Measurements from ENCODE around the gene CCR8. TPM values are rescaled to one million over a fixed set of nuclear protein-coding genes. Genes with fewer than 3 reads are reported as not detected.
"Not testable (repeated sequence)": the region's sequence is repeated elsewhere in the genome, so short reads cannot be mapped to it uniquely, and the experiment has no call there.

Gene CCR8
- total RNA-seq, 1 experiment from 2014 or later: not detected

DNA sequence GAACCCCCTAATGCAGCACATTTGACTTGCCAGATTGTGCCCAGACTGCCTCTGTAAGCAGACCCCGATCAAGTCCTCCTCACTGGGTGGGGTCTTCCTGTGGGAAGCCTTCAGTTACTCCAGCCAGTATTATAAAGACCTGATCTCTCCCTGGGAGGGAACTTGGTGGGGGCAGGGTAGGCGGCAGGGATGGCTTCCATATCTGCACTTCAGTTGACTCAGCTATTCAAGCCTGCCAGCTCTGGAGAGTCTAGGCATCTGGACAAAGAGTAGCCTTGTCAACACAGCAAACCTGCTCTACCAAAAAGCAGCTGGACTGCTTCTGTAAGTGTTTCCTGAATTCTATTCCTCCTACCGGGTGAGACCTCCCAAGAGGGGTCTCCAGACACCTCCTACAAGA is 32.7 kb downstream of the CCR8 start:
- no TSS peak for BruUV-seq (replicated peaks)
- Mint-ChIP-seq H3K27me3 (ENCODE audit: insufficient read depth, unreplicated experiment) (peaks cover 48% of the 10 kb centered on the region), H3K9me3 (ENCODE audit: unreplicated experiment) (no peaks in the 10 kb centered on the region), H3K27ac (ENCODE audit: low read depth, unreplicated experiment) (no peak overlapping the region), H3K36me3 (ENCODE audit: insufficient read depth, unreplicated experiment) (no peaks in the 10 kb centered on the region), H3K4me1 (ENCODE audit: insufficient read depth, unreplicated experiment) (no peaks in the 10 kb centered on the region), H3K4me3 (ENCODE audit: unreplicated experiment) (no peak overlapping the region)
- CTCF ChIA-PET: interaction anchor here (2.1 kb wide), 1 partner anchor 70 kb away, joined by 7 read pairs; no protein-coding TSS in a partner anchor
- no peak for DNase-seq (ENCODE audit: unreplicated experiment)
- POLR2A ChIA-PET: no interaction called here
- TF ChIP-seq, protein P1, sequence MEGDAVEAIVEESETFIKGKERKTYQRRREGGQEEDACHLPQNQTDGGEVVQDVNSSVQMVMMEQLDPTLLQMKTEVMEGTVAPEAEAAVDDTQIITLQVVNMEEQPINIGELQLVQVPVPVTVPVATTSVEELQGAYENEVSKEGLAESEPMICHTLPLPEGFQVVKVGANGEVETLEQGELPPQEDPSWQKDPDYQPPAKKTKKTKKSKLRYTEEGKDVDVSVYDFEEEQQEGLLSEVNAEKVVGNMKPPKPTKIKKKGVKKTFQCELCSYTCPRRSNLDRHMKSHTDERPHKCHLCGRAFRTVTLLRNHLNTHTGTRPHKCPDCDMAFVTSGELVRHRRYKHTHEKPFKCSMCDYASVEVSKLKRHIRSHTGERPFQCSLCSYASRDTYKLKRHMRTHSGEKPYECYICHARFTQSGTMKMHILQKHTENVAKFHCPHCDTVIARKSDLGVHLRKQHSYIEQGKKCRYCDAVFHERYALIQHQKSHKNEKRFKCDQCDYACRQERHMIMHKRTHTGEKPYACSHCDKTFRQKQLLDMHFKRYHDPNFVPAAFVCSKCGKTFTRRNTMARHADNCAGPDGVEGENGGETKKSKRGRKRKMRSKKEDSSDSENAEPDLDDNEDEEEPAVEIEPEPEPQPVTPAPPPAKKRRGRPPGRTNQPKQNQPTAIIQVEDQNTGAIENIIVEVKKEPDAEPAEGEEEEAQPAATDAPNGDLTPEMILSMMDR (IDR thresholded peaks at IDR 0.05; ENCODE audit: unreplicated experiment): no peak
- intact Hi-C loops (cut with micrococcal nuclease): no loop called here

DNA sequence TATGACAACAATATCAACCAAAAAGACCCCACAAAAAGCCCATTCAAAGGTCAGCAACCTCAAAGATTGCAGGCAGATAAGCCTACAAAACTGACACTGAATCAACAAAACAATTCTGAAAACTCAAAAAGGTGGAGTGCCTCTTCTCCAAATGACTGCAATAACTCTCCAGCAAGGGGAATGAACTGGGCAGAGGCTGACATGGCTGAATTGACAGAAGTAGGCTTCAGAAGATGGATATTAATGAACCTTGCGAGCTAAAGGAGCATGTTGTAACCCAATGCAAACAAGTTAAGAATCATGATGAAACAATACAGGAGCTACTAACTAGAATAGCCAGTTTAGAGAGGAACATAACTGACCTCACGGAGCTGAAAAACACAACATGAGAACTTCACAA is 33.3 kb downstream of the CCR8 start:
- no peaks in the 10 kb centered on the region for H3K4me1 Mint-ChIP-seq (ENCODE audit: insufficient read depth, unreplicated experiment)
- POLR2A ChIA-PET: interaction anchor here (0.7 kb wide), 1 partner anchor 11 kb away, joined by 4 read pairs; no protein-coding TSS in a partner anchor

DNA sequence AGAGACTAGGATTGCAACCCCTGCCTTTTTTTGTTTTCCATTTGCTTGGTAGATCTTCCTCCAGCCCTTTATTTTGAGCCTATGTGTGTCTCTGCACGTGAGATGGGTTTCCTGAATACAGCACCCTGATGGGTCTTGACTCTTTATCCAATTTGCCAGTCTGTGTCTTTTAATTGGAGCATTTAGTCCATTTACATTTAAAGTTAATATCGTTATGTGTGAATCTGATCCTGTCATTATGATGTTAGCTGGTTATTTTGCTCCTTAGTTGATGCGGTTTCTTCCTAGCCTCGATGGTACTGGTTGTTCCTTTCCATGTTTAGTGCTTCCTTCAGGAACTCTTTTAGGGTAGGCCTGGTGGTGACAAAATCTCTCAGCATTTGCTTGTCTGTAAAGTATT is 40.9 kb downstream of the CCR8 start:
- H3K36me3 Mint-ChIP-seq (ENCODE audit: insufficient read depth, unreplicated experiment); BruUV-seq (replicated peaks); CTCF ChIA-PET; H3K27ac Mint-ChIP-seq (ENCODE audit: low read depth, unreplicated experiment); DNase-seq (ENCODE audit: unreplicated experiment); H3K4me3 Mint-ChIP-seq (ENCODE audit: unreplicated experiment); intact Hi-C loops (cut with micrococcal nuclease); POLR2A ChIA-PET; H3K4me1 Mint-ChIP-seq (ENCODE audit: insufficient read depth, unreplicated experiment); H3K9me3 Mint-ChIP-seq (ENCODE audit: unreplicated experiment): not testable (repeated sequence)
- peaks cover 42% of the 10 kb centered on the region for H3K27me3 Mint-ChIP-seq (ENCODE audit: insufficient read depth, unreplicated experiment)

More for the DNA sequence above, 33.3 kb downstream of the CCR8 start:
- no peak overlapping the region for H3K27ac Mint-ChIP-seq (ENCODE audit: low read depth, unreplicated experiment)
- H3K36me3 Mint-ChIP-seq (ENCODE audit: insufficient read depth, unreplicated experiment): no peaks in the 10 kb centered on the region
- H3K9me3 Mint-ChIP-seq (ENCODE audit: unreplicated experiment): no peaks in the 10 kb centered on the region
- TF ChIP-seq, protein P1 (IDR thresholded peaks at IDR 0.05; ENCODE audit: unreplicated experiment): no peak
- CTCF ChIA-PET: interaction anchor here (0.6 to 2.1 kb wide), 3 partner anchors 21 to 1049 kb away, joined by 3 to 7 read pairs (median 4); no protein-coding TSS in a partner anchor
- H3K4me3 Mint-ChIP-seq (ENCODE audit: unreplicated experiment): no peak overlapping the region
- intact Hi-C loops (cut with micrococcal nuclease): no loop called here
- H3K27me3 Mint-ChIP-seq (ENCODE audit: insufficient read depth, unreplicated experiment): peaks cover 42% of the 10 kb centered on the region
- BruUV-seq (replicated peaks): no TSS peak
- no peak for DNase-seq (ENCODE audit: unreplicated experiment)

DNA sequence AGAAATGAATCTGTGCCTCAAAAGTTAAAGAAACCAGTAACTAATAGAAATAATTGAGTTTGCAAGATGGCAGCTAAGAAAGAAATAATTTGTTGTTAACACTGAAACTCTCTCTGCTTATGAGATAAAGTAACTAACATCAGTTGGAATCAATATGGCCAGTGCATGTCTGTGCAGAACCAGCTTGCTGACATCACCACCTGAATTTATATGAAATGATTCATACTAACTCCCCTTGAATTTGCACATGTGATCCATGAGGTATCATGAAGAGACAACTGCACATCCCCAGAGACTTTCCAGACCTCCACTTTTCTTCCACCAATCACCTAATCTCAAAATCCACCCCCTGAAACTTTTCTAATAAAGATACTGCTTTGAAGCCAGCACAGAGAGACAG is 43.3 kb downstream of the CCR8 start:
- TF ChIP-seq, protein P1 (IDR thresholded peaks at IDR 0.05; ENCODE audit: unreplicated experiment): no peak
- BruUV-seq (replicated peaks): no TSS peak
- POLR2A ChIA-PET: interaction anchor here (0.7 to 1.6 kb wide), 4 partner anchors 11 to 232 kb away, joined by 3 to 6 read pairs (median 4); partner anchors contain the start of gene RPSA
- peaks cover 5% of the 10 kb centered on the region for H3K4me1 Mint-ChIP-seq (ENCODE audit: insufficient read depth, unreplicated experiment)
- CTCF ChIA-PET: interaction anchor here (0.6 to 10.8 kb wide), 8 partner anchors 12 to 165 kb away, joined by 3 to 83 read pairs (median 4); no protein-coding TSS in a partner anchor
- H3K27me3 Mint-ChIP-seq (ENCODE audit: insufficient read depth, unreplicated experiment): peaks cover 32% of the 10 kb centered on the region
- no peak overlapping the region for H3K4me3 Mint-ChIP-seq (ENCODE audit: unreplicated experiment)
- H3K9me3 Mint-ChIP-seq (ENCODE audit: unreplicated experiment): peaks cover 7% of the 10 kb centered on the region
- no peak for DNase-seq (ENCODE audit: unreplicated experiment)
- H3K27ac Mint-ChIP-seq (ENCODE audit: low read depth, unreplicated experiment): no peak overlapping the region
- H3K36me3 Mint-ChIP-seq (ENCODE audit: insufficient read depth, unreplicated experiment): no peaks in the 10 kb centered on the region
- intact Hi-C loops (cut with micrococcal nuclease): no loop called here

Data from MCF 10A (cell line).